WERI-Rb-1 (cell line): ENCODE data around the gene ZNF397.
A peak's percentile ranks its signal among the peaks of the same experiment; 100 is the strongest.
"Not testable (repeated sequence)": the region's sequence is repeated elsewhere in the genome, so short reads cannot be mapped to it uniquely, and the experiment has no call there.

Source experiments
- DNase-seq: peaks from one replicate; pipeline ENCODE4 v3.0.0-alpha.2; 2020
- H3K27ac ChIP-seq: fragments of 250-450 bp; sonication (Bioruptor Pico); 2 replicates; pipeline ENCODE4 v1.5.1; 2020; ENCODE audit warnings: mild to moderate bottlenecking, moderate library complexity
- H3K27me3 ChIP-seq: fragments of 250-450 bp; sonication (Bioruptor Pico); 2 replicates; pipeline ENCODE4 v1.5.1; 2021; ENCODE audit warnings: mild to moderate bottlenecking, low read depth, moderate library complexity; ENCODE audit not compliant: insufficient read depth, severe bottlenecking
- H3K36me3 ChIP-seq: fragments of 250-450 bp; sonication (Bioruptor Pico); 2 replicates; pipeline ENCODE4 v1.5.1; 2020; ENCODE audit warnings: mild to moderate bottlenecking, moderate library complexity
- H3K4me3 ChIP-seq: 2 replicates; pipeline ENCODE4 v1.5.1; 2011; ENCODE audit warnings: low read depth, mild to moderate bottlenecking, control low read depth, low read length
- H3K9me3 ChIP-seq: fragments of 250-450 bp; sonication (Bioruptor Pico); 2 replicates; pipeline ENCODE4 v1.5.1; 2021; ENCODE audit warnings: mild to moderate bottlenecking, moderate library complexity; ENCODE audit not compliant: severe bottlenecking
- TF ChIP-seq, protein P1 (sequence below): IDR thresholded peaks from 2 replicates; pipeline ENCODE4 v1.5.1; 2011; ENCODE audit warnings: low read depth, mild to moderate bottlenecking, control low read depth, inconsistent platforms, low read length

The ZNF397 gene

DNA sequence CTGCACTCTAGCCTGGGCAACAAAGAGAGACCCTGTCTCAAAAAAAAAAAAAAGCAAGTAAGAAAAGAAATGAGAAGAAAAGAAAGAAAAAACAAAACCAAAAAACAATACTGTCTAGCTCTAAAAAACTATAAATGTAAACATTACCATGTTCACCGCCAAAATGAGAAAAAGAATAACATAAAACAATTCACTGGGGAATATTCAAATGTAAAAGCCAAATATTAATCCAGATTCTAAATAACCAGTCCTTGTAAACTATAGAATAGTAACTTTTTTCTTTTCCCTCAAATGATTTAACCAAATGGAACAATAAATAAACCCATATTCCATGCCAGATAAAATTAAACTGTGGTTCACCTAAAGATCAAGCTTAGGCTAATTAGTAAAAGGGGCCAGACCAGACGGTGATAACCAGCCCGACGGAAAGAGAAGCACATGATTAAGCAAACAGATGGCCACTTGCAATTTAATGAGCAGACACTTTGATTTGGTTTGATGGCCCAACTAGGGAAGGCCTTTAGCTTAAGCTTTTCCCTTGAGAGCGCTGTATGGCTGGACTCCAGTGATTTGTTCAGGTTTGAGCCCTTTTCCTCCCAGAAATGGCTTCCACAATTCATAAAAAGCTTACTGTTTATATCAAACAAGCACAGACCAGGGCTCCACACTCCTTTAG lies 39.4 kb upstream of the ZNF397 start:
- peak overlapping the region; percentile 89 for H3K27ac ChIP-seq
- TF ChIP-seq, protein P1, sequence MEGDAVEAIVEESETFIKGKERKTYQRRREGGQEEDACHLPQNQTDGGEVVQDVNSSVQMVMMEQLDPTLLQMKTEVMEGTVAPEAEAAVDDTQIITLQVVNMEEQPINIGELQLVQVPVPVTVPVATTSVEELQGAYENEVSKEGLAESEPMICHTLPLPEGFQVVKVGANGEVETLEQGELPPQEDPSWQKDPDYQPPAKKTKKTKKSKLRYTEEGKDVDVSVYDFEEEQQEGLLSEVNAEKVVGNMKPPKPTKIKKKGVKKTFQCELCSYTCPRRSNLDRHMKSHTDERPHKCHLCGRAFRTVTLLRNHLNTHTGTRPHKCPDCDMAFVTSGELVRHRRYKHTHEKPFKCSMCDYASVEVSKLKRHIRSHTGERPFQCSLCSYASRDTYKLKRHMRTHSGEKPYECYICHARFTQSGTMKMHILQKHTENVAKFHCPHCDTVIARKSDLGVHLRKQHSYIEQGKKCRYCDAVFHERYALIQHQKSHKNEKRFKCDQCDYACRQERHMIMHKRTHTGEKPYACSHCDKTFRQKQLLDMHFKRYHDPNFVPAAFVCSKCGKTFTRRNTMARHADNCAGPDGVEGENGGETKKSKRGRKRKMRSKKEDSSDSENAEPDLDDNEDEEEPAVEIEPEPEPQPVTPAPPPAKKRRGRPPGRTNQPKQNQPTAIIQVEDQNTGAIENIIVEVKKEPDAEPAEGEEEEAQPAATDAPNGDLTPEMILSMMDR = no peak

DNA sequence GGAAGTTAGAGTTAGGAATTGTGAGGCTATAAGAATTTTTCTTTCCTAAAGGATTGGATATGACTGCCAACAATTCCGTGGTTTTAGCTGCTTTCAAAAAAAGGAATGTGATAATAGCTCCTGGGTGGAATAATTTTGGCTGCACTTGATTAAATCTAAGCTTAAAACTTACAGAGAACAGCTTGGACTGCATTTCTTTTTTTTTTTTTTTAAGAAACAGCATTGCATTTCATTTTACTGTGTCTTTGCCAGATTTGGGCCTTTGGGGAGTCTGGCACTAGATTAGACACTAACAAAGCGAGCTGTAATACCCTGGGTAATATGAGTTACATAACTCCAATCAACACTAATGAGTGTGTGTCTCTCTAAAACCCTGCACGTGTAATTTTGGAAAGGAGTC lies 37.8 kb upstream of the ZNF397 start:
- H3K36me3 ChIP-seq = no peaks in the 10 kb centered on the region
- no peak overlapping the region; the same call in 1 of the 2 replicates for H3K27ac ChIP-seq
- TF ChIP-seq, protein P1 = no peak
- no peak overlapping the region for H3K4me3 ChIP-seq
- DNase-seq = no peak
- H3K9me3 ChIP-seq = peaks cover 6% of the 10 kb centered on the region
- H3K27me3 ChIP-seq = no peaks in the 10 kb centered on the region

More for the DNA sequence above, 39.4 kb upstream of the ZNF397 start:
- Histone ChIP-seq H3K36me3 (no peaks in the 10 kb centered on the region), H3K27me3 (no peaks in the 10 kb centered on the region), H3K9me3 (peaks cover 6% of the 10 kb centered on the region), H3K4me3 (no peak overlapping the region)
- DNase-seq = peak; percentile 73

DNA sequence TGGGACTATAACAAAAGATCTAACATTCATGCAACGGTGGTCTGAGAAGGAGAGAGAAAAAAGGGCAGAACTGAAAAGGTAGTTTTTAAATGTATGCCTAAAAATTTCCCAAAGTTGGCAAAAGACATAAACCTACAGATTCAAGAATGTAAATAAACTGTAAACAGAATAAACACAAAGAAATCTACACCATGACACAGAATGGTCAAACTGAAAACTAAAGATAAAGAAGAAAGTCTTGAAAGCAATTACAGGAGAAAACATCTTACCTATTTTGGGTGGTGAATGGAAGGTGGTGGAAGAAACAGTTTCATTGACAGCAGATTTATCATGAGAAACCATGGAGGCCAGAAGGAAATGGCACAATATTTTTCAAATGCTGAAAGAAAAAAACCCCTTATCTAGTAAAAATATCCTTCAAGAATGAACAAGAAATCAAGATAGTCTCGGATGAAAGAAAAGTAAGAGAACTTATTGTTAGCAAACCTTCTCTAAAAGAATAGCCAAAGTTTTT lies 35.6 kb upstream of the ZNF397 start:
- Histone ChIP-seq H3K27ac (no peak overlapping the region), H3K36me3 (no peaks in the 10 kb centered on the region), H3K4me3 (no peak overlapping the region), H3K9me3 (peaks cover 6% of the 10 kb centered on the region), H3K27me3 (no peaks in the 10 kb centered on the region)
- no peak for DNase-seq
- TF ChIP-seq, protein P1 = no peak

DNA sequence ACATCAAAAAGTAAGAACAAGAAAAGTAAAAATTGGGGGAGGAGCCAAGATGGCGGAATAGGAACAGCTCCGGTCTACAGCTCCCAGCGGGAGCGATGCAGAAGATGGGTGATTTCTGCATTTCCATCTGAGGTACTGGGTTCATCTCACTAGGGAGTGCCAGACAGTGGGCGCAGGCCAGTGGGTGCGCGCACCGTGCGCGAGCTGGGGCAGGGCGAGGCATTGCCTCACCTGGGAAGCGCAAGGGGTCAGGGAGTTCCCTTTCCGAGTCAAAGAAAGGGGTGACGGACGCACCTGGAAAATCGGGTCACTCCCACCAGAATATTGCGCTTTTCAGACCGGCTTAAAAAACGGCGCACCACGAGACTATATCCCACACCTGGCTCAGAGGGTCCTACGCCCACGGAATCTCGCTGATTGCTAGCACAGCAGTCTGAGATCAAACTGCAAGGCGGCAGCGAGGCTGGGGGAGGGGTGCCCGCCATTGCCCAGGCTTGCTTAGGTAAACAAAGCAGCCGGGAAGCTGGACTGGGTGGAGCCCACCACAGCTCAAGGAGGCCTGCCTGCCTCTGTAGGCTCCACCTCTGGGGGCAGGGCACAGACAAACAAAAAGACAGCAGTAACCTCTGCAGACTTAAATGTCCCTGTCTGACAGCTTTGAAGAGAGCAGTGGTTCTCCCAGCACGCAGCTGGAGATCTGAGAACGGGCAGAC lies 34.9 kb upstream of the ZNF397 start:
- DNase-seq, H3K27ac ChIP-seq, H3K4me3 ChIP-seq, H3K27me3 ChIP-seq, H3K36me3 ChIP-seq, H3K9me3 ChIP-seq: not testable (repeated sequence)

DNA sequence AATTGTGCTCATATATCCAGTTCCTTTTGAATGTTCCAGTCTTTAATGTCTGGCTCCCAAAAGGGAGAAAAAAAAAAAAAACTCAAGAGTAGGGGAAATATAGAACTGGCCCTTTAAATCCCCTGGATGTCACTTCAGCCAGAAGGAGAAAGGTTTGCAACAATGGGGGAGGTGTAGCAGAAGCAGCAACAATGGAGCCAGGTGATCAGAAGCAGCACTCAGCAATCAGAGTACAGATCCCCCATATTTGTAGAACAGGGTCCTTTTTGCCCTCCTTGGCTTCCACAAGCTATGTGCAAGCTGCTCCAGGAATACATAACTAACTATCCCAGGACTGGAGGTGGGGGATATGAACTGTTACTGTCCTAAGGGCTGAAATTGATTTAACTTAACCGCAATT lies 25.8 kb upstream of the ZNF397 start:
- H3K36me3 ChIP-seq = no peaks in the 10 kb centered on the region
- no peaks in the 10 kb centered on the region for H3K27me3 ChIP-seq
- no peak for DNase-seq
- H3K27ac ChIP-seq = no peak overlapping the region
- no peak overlapping the region for H3K4me3 ChIP-seq
- no peaks in the 10 kb centered on the region for H3K9me3 ChIP-seq
- TF ChIP-seq, protein P1 = no peak

DNA sequence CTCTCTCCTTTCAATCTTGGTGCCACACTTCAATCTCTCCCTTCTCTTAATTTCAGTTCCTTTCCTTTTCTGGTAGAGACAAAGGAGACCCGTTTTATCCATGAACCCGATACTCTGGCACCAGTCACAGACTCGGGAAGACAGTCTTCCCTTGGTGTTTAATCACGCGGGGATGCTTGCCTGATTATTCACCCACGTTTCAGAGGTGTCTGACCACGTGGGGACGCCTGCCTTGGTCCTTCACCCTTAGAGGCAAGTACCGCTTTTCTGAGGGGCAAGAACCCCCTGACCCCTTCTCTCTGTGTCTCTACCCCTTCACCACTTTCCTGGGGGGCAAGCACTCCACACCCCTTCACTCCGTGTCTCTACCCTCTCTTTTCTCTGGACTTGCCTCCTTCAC lies 24.2 kb upstream of the ZNF397 start:
- not testable (repeated sequence) for H3K9me3 ChIP-seq, H3K27ac ChIP-seq, DNase-seq, H3K4me3 ChIP-seq, H3K36me3 ChIP-seq, H3K27me3 ChIP-seq

DNA sequence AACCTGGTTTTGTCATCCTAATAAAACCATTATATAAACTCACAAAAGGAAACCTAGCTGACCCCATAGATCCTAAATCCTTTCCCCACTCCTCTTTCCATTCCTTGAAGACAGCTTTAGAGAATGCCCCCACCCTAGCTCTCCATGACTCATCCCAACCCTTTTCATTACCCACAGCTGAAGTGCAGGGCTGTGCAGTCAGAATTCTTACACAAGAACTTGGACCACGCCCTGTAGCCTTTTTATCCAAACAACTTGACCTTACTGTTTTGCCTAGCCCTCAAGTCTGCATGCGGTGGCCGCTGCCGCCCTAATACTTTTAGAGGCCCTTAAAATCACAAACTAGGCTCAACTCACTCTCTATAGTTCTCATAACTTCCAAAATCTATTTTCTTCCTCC lies 21.5 kb upstream of the ZNF397 start:
- H3K9me3 ChIP-seq, H3K27me3 ChIP-seq, H3K27ac ChIP-seq, H3K36me3 ChIP-seq, H3K4me3 ChIP-seq, DNase-seq: not testable (repeated sequence)
